Measurements from ENCODE around the gene PDGFRB. TPM values are rescaled to one million over a fixed set of nuclear protein-coding genes. Genes with fewer than 3 reads are reported as not detected.

The PDGFRB gene
- polyA plus RNA-seq, 1 donor (not counting 4 experiments of a cell fraction or from before 2014, with no cell fraction given): 0.14 TPM

- Histone ChIP-seq H3K4me2 (ENCODE audit: control insufficient read depth, extremely low read depth, insufficient read depth, low read depth, low read length) (no peak overlapping the region), H2AFZ (ENCODE audit: control insufficient read depth, low read length) (no peak overlapping the region), H3K9ac (ENCODE audit: control insufficient read depth, extremely low read depth, insufficient read depth, low read length) (no peak overlapping the region), H3K27me3 (ENCODE audit: control insufficient read depth, extremely low read depth, insufficient read depth, low read length) (peaks cover 44% of the 10 kb centered on the region), H3K4me3 (ENCODE audit: control insufficient read depth in 2 of 3, extremely low read depth in 1 of 3, insufficient read depth in 2 of 3, low read depth in 1 of 3, low read length in 3 of 3) (no peak overlapping the region), H3K36me3 (ENCODE audit: control insufficient read depth in 2 of 2, extremely low read depth in 1 of 2, insufficient read depth in 2 of 2, low read length in 2 of 2) (no peaks in the 10 kb centered on the region), H3K79me2 (ENCODE audit: control insufficient read depth, insufficient read depth, low read length) (no peaks in the 10 kb centered on the region), H3K9me3 (ENCODE audit: control insufficient read depth, low read depth, low read length) (no peaks in the 10 kb centered on the region), H4K20me1 (ENCODE audit: control insufficient read depth, extremely low read depth, insufficient read depth, low read length) (no peaks in the 10 kb centered on the region), H3K9me1 (ENCODE audit: control insufficient read depth, extremely low read depth, insufficient read depth, low read length) (no peaks in the 10 kb centered on the region), H3K4me1 (ENCODE audit: control insufficient read depth, extremely low read depth, insufficient read depth, low read length) (no peaks in the 10 kb centered on the region), H3K27ac (ENCODE audit: control insufficient read depth, insufficient read depth, low read length) (no peak overlapping the region)
- FAIRE-seq (no peak), DNase-seq (ENCODE audit: low read depth, low spot score) (no peak)
- TF ChIP-seq EZH2 (IDR thresholded peaks at IDR 0.05; ENCODE audit: low read length): no peak
- TF ChIP-seq, protein P1, sequence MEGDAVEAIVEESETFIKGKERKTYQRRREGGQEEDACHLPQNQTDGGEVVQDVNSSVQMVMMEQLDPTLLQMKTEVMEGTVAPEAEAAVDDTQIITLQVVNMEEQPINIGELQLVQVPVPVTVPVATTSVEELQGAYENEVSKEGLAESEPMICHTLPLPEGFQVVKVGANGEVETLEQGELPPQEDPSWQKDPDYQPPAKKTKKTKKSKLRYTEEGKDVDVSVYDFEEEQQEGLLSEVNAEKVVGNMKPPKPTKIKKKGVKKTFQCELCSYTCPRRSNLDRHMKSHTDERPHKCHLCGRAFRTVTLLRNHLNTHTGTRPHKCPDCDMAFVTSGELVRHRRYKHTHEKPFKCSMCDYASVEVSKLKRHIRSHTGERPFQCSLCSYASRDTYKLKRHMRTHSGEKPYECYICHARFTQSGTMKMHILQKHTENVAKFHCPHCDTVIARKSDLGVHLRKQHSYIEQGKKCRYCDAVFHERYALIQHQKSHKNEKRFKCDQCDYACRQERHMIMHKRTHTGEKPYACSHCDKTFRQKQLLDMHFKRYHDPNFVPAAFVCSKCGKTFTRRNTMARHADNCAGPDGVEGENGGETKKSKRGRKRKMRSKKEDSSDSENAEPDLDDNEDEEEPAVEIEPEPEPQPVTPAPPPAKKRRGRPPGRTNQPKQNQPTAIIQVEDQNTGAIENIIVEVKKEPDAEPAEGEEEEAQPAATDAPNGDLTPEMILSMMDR (optimal IDR thresholded peaks at IDR 0.05 in 1 of 3, IDR thresholded peaks at IDR 0.05 in 1 of 3, conservative IDR thresholded peaks at IDR 0.05 in 1 of 3; ENCODE audit: extremely low read depth in 1 of 3, insufficient read depth in 2 of 3, low read length in 3 of 3): no peak
- dilution Hi-C loops (cut with MboI; ENCODE audit: extremely low pct_ligation_motif_present, low sequenced_read_pairs): no loop called here
These were observed 73.3 kb downstream of the PDGFRB start for GRCh38 chr5:150082374-150082773.

DNA sequence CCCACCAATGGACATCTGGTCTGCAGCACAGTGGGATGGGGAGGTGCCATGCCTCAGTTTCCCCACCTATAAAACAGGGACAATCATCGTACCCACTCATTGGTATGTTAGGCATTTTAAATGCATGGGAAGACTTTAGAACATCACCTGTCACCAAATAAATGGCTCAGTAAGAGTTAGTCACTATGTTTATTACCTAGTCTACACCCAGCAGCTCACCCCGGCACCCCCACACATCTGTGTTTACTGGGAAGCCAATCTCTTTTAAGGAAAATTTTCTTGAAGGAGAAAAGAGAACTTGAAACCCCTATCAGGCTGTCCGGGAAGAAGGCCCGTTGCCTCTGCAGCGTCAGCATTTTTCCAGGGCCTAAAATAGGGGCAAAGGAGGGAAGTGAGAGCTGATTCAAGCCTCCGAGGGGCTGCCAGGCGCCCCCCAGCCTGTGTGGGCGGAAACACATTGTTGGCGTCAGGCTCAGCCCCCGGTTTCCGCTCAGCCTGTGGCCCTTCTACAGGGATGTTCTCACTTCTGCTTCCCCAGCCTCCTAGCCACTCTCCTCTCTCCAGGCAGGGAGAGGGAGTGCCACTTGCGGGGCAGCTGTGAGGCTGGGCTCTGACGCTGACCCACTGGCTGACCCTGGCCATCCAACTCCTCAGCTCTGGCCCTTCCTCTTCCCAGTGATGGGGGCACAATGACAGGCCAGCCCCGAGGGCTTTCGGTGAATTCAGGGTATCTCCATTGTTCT is 73.9 kb downstream of the PDGFRB start:
- no peak for DNase-seq (ENCODE audit: low read depth, low spot score)
- Histone ChIP-seq H3K9ac (ENCODE audit: control insufficient read depth, extremely low read depth, insufficient read depth, low read length) (no peak overlapping the region), H3K27me3 (ENCODE audit: control insufficient read depth, extremely low read depth, insufficient read depth, low read length) (peaks cover 41% of the 10 kb centered on the region), H3K4me2 (ENCODE audit: control insufficient read depth, extremely low read depth, insufficient read depth, low read depth, low read length) (no peak overlapping the region), H3K9me3 (ENCODE audit: control insufficient read depth, low read depth, low read length) (no peaks in the 10 kb centered on the region), H3K27ac (ENCODE audit: control insufficient read depth, insufficient read depth, low read length) (no peak overlapping the region), H4K20me1 (ENCODE audit: control insufficient read depth, extremely low read depth, insufficient read depth, low read length) (no peaks in the 10 kb centered on the region), H3K4me3 (ENCODE audit: control insufficient read depth in 2 of 3, extremely low read depth in 1 of 3, insufficient read depth in 2 of 3, low read depth in 1 of 3, low read length in 3 of 3) (no peak overlapping the region), H3K4me1 (ENCODE audit: control insufficient read depth, extremely low read depth, insufficient read depth, low read length) (no peaks in the 10 kb centered on the region), H3K79me2 (ENCODE audit: control insufficient read depth, insufficient read depth, low read length) (no peaks in the 10 kb centered on the region), H3K9me1 (ENCODE audit: control insufficient read depth, extremely low read depth, insufficient read depth, low read length) (no peaks in the 10 kb centered on the region), H3K36me3 (ENCODE audit: control insufficient read depth in 2 of 2, extremely low read depth in 1 of 2, insufficient read depth in 2 of 2, low read length in 2 of 2) (no peaks in the 10 kb centered on the region), H2AFZ (ENCODE audit: control insufficient read depth, low read length) (no peak overlapping the region)
- no peak for FAIRE-seq
- dilution Hi-C loops (cut with MboI; ENCODE audit: extremely low pct_ligation_motif_present, low sequenced_read_pairs): no loop called here
- TF ChIP-seq EZH2 (IDR thresholded peaks at IDR 0.05; ENCODE audit: low read length): no peak
- TF ChIP-seq, protein P1 (optimal IDR thresholded peaks at IDR 0.05 in 1 of 3, IDR thresholded peaks at IDR 0.05 in 1 of 3, conservative IDR thresholded peaks at IDR 0.05 in 1 of 3; ENCODE audit: extremely low read depth in 1 of 3, insufficient read depth in 2 of 3, low read length in 3 of 3): no peak
